Brain microvascular endothelial cell (primary cell): ENCODE data around the gene GLO1.

ENCODE experiments used
- DNase-seq: peaks from one replicate; pipeline ENCODE4 v3.0.0-alpha.2; 2020
- H3K27ac ChIP-seq: fragments of 250-450 bp; sonication (Bioruptor Pico); 2 replicates; pipeline ENCODE4 v1.5.1; 2020; ENCODE audit warnings: mild to moderate bottlenecking, moderate library complexity
- H3K27me3 ChIP-seq: fragments of 250-450 bp; sonication (Bioruptor Pico); replicated peaks from 2 replicates; pipeline ENCODE4 v1.5.1; 2020; ENCODE audit warnings: mild to moderate bottlenecking
- H3K36me3 ChIP-seq: fragments of 250-450 bp; sonication (Bioruptor Pico); replicated peaks from 2 replicates; pipeline ENCODE4 v1.5.1; 2020; ENCODE audit warnings: mild to moderate bottlenecking
- H3K4me3 ChIP-seq: 2 replicates; pipeline ENCODE4 v1.5.1; 2011; ENCODE audit warnings: low read depth, mild to moderate bottlenecking, control low read depth, low read length, moderate library complexity
- in situ Hi-C: cut with HindIII; loops from 2 replicates; pipeline ENCODE4 v1.10.0; 2017; ENCODE audit warnings: low sequenced_read_pairs, low pct_ligation_motif_present
- TF ChIP-seq, protein P1 (sequence below): IDR thresholded peaks from 2 replicates; pipeline ENCODE4 v1.5.1; 2011; ENCODE audit warnings: low read depth, mild to moderate bottlenecking, moderate library complexity, low read length, control low read depth, inconsistent platforms; ENCODE audit errors: missing control alignments

The GLO1 gene

DNA sequence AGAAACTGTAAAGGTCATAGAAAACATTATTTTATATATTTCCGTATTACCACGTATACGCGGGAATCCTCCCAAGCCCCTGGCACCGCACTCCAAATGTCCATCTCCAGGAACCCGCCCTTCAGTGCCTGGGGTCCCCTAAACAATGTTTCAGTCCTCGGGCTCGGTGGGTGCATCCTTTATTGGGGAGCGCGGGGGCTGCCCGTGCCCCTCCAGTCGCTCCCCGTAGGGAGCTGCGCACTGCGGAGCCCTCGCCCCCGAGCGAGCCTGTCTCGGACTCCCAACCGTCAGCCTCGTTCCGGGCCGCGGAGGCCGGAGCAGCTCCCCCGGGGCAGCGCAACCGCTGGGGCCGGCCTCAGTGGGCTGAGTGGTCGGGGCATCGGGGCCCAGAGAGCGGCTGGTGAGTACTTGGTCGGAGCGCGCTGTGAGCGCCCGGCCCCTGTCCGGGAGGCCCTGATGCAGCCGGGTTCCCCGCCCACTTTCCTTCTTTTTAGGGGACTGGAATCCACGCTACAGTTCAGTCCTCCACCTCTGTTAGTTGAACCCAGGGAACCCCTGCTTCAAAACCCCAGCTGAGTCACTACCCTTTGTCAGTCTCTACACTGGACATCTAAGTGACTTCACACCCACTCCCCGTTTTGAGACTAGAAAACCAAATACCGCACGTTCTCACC is 12.2 kb upstream of the GLO1 start, which contains the start of gene DNAH8:
Gene DNAH8 (plus strand): TSS at position 296 of the 674 bp plus-strand sequence. CDS start 7,499 bp downstream, outside the sequence.
- Histone ChIP-seq H3K27ac (no peak within 1 kb of the TSS), H3K27me3 (no peaks in the 10 kb centered on the region), H3K36me3 (no peaks in the 10 kb centered on the region), H3K4me3 (peak within 1 kb of the TSS; percentile 50)
- in situ Hi-C loops: no loop called here
- TF ChIP-seq, protein P1, sequence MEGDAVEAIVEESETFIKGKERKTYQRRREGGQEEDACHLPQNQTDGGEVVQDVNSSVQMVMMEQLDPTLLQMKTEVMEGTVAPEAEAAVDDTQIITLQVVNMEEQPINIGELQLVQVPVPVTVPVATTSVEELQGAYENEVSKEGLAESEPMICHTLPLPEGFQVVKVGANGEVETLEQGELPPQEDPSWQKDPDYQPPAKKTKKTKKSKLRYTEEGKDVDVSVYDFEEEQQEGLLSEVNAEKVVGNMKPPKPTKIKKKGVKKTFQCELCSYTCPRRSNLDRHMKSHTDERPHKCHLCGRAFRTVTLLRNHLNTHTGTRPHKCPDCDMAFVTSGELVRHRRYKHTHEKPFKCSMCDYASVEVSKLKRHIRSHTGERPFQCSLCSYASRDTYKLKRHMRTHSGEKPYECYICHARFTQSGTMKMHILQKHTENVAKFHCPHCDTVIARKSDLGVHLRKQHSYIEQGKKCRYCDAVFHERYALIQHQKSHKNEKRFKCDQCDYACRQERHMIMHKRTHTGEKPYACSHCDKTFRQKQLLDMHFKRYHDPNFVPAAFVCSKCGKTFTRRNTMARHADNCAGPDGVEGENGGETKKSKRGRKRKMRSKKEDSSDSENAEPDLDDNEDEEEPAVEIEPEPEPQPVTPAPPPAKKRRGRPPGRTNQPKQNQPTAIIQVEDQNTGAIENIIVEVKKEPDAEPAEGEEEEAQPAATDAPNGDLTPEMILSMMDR: no peak
- no peak for DNase-seq

GRCh38 chr6:38714239-38715015 is 11.5 kb upstream of the GLO1 start:
- Histone ChIP-seq H3K27ac (no peak overlapping the region), H3K4me3 (peak overlapping the region; percentile 50), H3K36me3 (no peaks in the 10 kb centered on the region), H3K27me3 (no peaks in the 10 kb centered on the region)
- TF ChIP-seq, protein P1: no peak
- in situ Hi-C loops: no loop called here
- no peak for DNase-seq

DNA sequence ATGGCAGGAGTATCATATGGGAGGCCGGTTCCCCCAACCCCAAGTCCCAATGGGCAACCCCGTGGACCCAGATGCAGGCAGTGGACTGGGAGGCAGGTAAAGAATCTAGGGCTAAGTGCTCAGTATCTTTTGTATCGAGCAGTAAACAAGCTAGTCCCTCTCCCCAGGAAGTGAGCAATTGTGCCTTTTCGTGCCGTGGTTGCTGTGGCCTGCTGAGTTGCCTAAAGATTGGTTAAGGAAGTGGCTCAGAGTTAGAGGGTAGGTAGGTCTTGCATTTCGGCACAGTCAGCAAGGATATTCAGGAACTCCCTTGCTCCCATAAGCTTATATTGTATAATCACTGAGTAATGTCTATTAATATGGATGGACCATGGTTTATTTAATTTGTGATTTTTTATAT is 10.9 kb upstream of the GLO1 start:
- TF ChIP-seq, protein P1: no peak
- no peak for DNase-seq
- H3K36me3 ChIP-seq: no peaks in the 10 kb centered on the region
- H3K27ac ChIP-seq: no peak overlapping the region
- H3K4me3 ChIP-seq: no peak overlapping the region
- in situ Hi-C loops: no loop called here
- H3K27me3 ChIP-seq: no peaks in the 10 kb centered on the region

GRCh38 chr6:38708496-38708895 is 5.6 kb upstream of the GLO1 start:
- Histone ChIP-seq H3K27ac (no peak overlapping the region), H3K4me3 (no peak overlapping the region), H3K36me3 (no peaks in the 10 kb centered on the region), H3K27me3 (no peaks in the 10 kb centered on the region)
- TF ChIP-seq, protein P1: no peak
- DNase-seq: no peak
- in situ Hi-C loops: no loop called here

- H3K27me3 ChIP-seq: no peaks in the 10 kb centered on the region
- no peak overlapping the region for H3K4me3 ChIP-seq
- no peak overlapping the region for H3K27ac ChIP-seq
- TF ChIP-seq, protein P1: no peak
- H3K36me3 ChIP-seq: no peaks in the 10 kb centered on the region
- no peak for DNase-seq
- in situ Hi-C loops: no loop called here
Measured at GRCh38 chr6:38705924-38706323, 3.0 kb upstream of the GLO1 start.
